Activated T-helper 1 cell treated with anti-CD3 and anti-CD28 coated beads, Interleukin-12 subunit alpha, Interleukin-12 subunit beta, Interleukin-2, Interleukin-4 antibody, amounts not matched to agents 30 ng/mL and 10 ng/mL and 1 ng/mL, durations not matched to agents 14 hours and 24 hours and 36 hours (primary cell): ENCODE data around the gene PTPN14. TPM values are rescaled to one million over a fixed set of nuclear protein-coding genes. Genes with fewer than 3 reads are reported as not detected.

Source experiments
- DNase-seq: peaks from one replicate; pipeline ENCODE4 v3.0.0; 2021; ENCODE audit warnings: low spot score
- H3K27ac Mint-ChIP-seq: one replicate; pipeline ENCODE4 v1.8.0; 2021; ENCODE audit warnings: mild to moderate bottlenecking, mixed read lengths
- H3K27me3 Mint-ChIP-seq: one replicate; pipeline ENCODE4 v1.8.0; 2022; ENCODE audit warnings: mild to moderate bottlenecking, moderate library complexity, mixed read lengths; ENCODE audit not compliant: insufficient read depth
- H3K36me3 Mint-ChIP-seq: one replicate; pipeline ENCODE4 v1.8.0; 2021; ENCODE audit warnings: low read depth, mixed read lengths
- H3K4me1 Mint-ChIP-seq: one replicate; pipeline ENCODE4 v1.8.0; 2021; ENCODE audit warnings: low read depth, mixed read lengths
- H3K4me3 Mint-ChIP-seq: one replicate; pipeline ENCODE4 v1.8.0; 2021; ENCODE audit warnings: mild to moderate bottlenecking, moderate library complexity, mixed read lengths
- H3K9me3 Mint-ChIP-seq: one replicate; pipeline ENCODE4 v1.8.0; 2021; ENCODE audit warnings: mixed read lengths
- intact Hi-C: fragments of 100-400 bp; cut with micrococcal nuclease; formaldehyde crosslinking; loops from one replicate; pipeline ENCODE4 v1.15.1; 2024
- total RNA-seq: library from RNA; stranded (reverse); gene quantifications from 2 replicates; pipeline ENCODE4 v1.2.3, GENCODE V29; 2022

PTPN14 gene
- total RNA-seq, 1 donor from 2014 or later, result 20.6 TPM

DNA sequence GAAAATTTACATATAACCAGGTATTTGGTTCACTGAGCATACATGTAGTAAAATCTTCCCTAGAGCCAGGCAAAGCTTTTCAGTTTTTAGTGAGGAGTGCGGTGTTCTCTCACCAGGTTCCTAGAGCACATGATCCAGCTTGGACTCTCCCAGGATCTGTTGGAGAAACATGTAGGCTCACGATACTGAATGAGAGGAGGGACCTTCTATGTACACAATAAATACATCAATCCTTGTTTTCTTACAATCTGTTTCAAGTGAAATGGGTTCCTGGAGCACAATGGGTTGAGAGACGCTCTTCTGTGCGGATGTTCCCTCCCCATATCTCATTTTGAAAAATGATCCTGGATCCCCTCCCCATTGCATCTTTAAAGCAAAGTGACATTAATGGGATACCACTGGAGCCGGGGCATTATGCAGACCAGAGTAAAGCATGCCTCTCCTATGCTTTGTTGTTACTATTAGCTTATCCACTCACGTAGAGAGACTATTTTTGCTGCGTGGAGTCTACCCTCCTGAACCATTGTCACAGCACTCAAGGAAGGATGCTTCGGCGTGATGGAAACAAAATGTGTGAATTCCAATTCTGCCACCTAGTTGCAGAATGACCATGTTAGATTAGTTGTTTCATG is 251.1 kb downstream of the PTPN14 start:
- Mint-ChIP-seq H3K4me1 (no peaks in the 10 kb centered on the region), H3K27ac (no peak overlapping the region), H3K9me3 (no peaks in the 10 kb centered on the region), H3K4me3 (no peak overlapping the region), H3K36me3 (no peaks in the 10 kb centered on the region), H3K27me3 (no peaks in the 10 kb centered on the region)
- intact Hi-C loops, result no loop called here
- no peak for DNase-seq

Other genes starting within 250 kb of the PTPN14 start
- gene CENPF, start 51.6 kb upstream of the PTPN14 start, total RNA-seq, result 51.7 and 52.3 TPM in 2 replicates